Right atrium auricular region (tissue), 2 donors: ENCODE results near the gene HACE1. TPM values are rescaled to one million over a fixed set of nuclear protein-coding genes. Genes with fewer than 3 reads are reported as not detected.
"Not testable (repeated sequence)": the region's sequence is repeated elsewhere in the genome, so short reads cannot be mapped to it uniquely, and the experiment has no call there.

Source experiments
- DNase-seq: peaks from one replicate; pipeline ENCODE4 v3.0.0-alpha.2; 2019; ENCODE audit warnings: low spot score
- H3K27ac ChIP-seq, 2 donors: fragments of 200-600 bp; sonication (generic); 1 replicate in 1 of 2; 2 replicates in 1 of 2; pipeline ENCODE4 v1.5.1; 2016 to 2019
- H3K27me3 ChIP-seq, 2 donors: fragments of 200-600 bp; sonication (generic); one replicate each; pipeline versions ENCODE4 v1.5.1 to v1.6.0; 2017 to 2019
- H3K36me3 ChIP-seq: fragments of 200-600 bp; sonication (generic); one replicate; pipeline ENCODE4 v1.5.1; 2016
- H3K4me1 ChIP-seq, 2 donors: fragments of 200-600 bp; sonication (generic); one replicate each; pipeline versions ENCODE4 v1.5.1 to v1.6.0; 2017 to 2019
- H3K4me3 ChIP-seq, 2 donors: fragments of 200-600 bp; sonication (generic); 1 replicate in 1 of 2; 2 replicates in 1 of 2; pipeline ENCODE4 v1.5.1; 2017 to 2019; ENCODE audit warnings: mild to moderate bottlenecking in 1 of 2, moderate library complexity in 1 of 2
- H3K9me3 ChIP-seq, 2 donors: fragments of 200-600 bp; sonication (generic); one replicate each; pipeline ENCODE4 v1.5.1; 2019
- CTCF ChIP-seq, 2 donors: fragments of 200-600 bp; sonication (generic); IDR thresholded peaks; one replicate each; pipeline ENCODE4 v1.5.1; 2019; ENCODE audit warnings: antibody characterized with exemption in 2 of 2
- total RNA-seq, 2 donors: library from RNA; depleted of rRNA; stranded (reverse); fragments of >200 nt; gene quantifications; one replicate each; pipeline ENCODE4 v1.1.0, GENCODE V29; 2016

HACE1 gene
- total RNA-seq = 1 to 10 TPM; 6.0 to 6.8 TPM

GRCh38 chr6:104859225-104860146 lies at the start of gene HACE1:
Gene HACE1, minus strand, starts transcription at chr6:104859919. Its CDS starts 277 bp downstream, at chr6:104859642.
- peak; percentile 78 for DNase-seq
- peak within 1 kb of the TSS; percentile 80 to 81 for H3K4me3 ChIP-seq
- no peaks in the 10 kb centered on the region for H3K9me3 ChIP-seq
- H3K27ac ChIP-seq = peak within 1 kb of the TSS; percentile 79 to 80
- peak in 1 of 2 donors; percentile 29 for TF ChIP-seq CTCF (IDR thresholded peaks at IDR 0.05)
- no peaks in the 10 kb centered on the region for H3K36me3 ChIP-seq
- no peaks in the 10 kb centered on the region for H3K27me3 ChIP-seq
- H3K4me1 ChIP-seq = peaks cover 0 to 10% of the 10 kb centered on the region in 2 donors

GRCh38 chr6:104908888-104909525 lies 49.3 kb upstream of the HACE1 start:
- H3K4me3 ChIP-seq = no peak overlapping the region
- no peak for DNase-seq
- H3K27me3 ChIP-seq = no peaks in the 10 kb centered on the region
- H3K4me1 ChIP-seq = no peaks in the 10 kb centered on the region
- H3K9me3 ChIP-seq = peaks cover 0 to 6% of the 10 kb centered on the region in 2 donors
- no peaks in the 10 kb centered on the region for H3K36me3 ChIP-seq
- TF ChIP-seq CTCF (IDR thresholded peaks at IDR 0.05) = no peak
- no peak overlapping the region for H3K27ac ChIP-seq

- TF ChIP-seq CTCF (IDR thresholded peaks at IDR 0.05) = no peak
- H3K9me3 ChIP-seq = peaks cover 0 to 7% of the 10 kb centered on the region in 2 donors
- H3K4me1 ChIP-seq = no peaks in the 10 kb centered on the region
- no peak overlapping the region for H3K4me3 ChIP-seq
- no peaks in the 10 kb centered on the region for H3K27me3 ChIP-seq
- DNase-seq = no peak
- H3K36me3 ChIP-seq = no peaks in the 10 kb centered on the region
- H3K27ac ChIP-seq = no peak overlapping the region
Observed at GRCh38 chr6:104908031-104908887, 48.5 kb upstream of the HACE1 start.

GRCh38 chr6:104898893-104899292 lies 39.2 kb upstream of the HACE1 start:
- H3K4me3 ChIP-seq, DNase-seq, H3K27ac ChIP-seq, H3K36me3 ChIP-seq, H3K9me3 ChIP-seq, H3K27me3 ChIP-seq, H3K4me1 ChIP-seq: not testable (repeated sequence)

GRCh38 chr6:104896914-104897313 lies 37.2 kb upstream of the HACE1 start:
- Histone ChIP-seq H3K27ac (no peak overlapping the region), H3K27me3 (no peaks in the 10 kb centered on the region), H3K9me3 (no peaks in the 10 kb centered on the region), H3K36me3 (no peaks in the 10 kb centered on the region), H3K4me1 (no peaks in the 10 kb centered on the region), H3K4me3 (no peak overlapping the region)
- no peak for DNase-seq
- no peak for TF ChIP-seq CTCF (IDR thresholded peaks at IDR 0.05)
